DMS79 treated with DMSO at 0.1 percent for 48 hours (cell line): ENCODE data around the gene TSPAN32.
"Not testable (repeated sequence)": the region's sequence is repeated elsewhere in the genome, so short reads cannot be mapped to it uniquely, and the experiment has no call there.

Experiments used
- DNase-seq: peaks from one replicate; lab custom pipeline; 2025; lab: John Stamatoyannopoulos, UW

Gene TSPAN32

GRCh38 chr11:2316169-2316962 is 14.6 kb downstream of the TSPAN32 start:
- DNase-seq = no peak

- DNase-seq = no peak
Observed at GRCh38 chr11:2316963-2317244, 15.1 kb downstream of the TSPAN32 start.

GRCh38 chr11:2317354-2318050 is 15.7 kb downstream of the TSPAN32 start:
- no peak for DNase-seq

- no peak for DNase-seq
Observed at GRCh38 chr11:2318123-2318522, 16.3 kb downstream of the TSPAN32 start.

- DNase-seq = no peak
Observed at GRCh38 chr11:2318707-2319106, 16.9 kb downstream of the TSPAN32 start.

GRCh38 chr11:2319791-2320472 is 18.1 kb downstream of the TSPAN32 start:
- no peak for DNase-seq

GRCh38 chr11:2320568-2321310 is 18.9 kb downstream of the TSPAN32 start:
- no peak for DNase-seq

GRCh38 chr11:2321311-2321683 is 19.5 kb downstream of the TSPAN32 start:
- no peak for DNase-seq

- no peak for DNase-seq
Observed at GRCh38 chr11:2325123-2325522, 23.3 kb downstream of the TSPAN32 start.

GRCh38 chr11:2325719-2326118 is 23.9 kb downstream of the TSPAN32 start:
- no peak for DNase-seq

- no peak for DNase-seq
Observed at GRCh38 chr11:2327032-2327431, 25.2 kb downstream of the TSPAN32 start.

GRCh38 chr11:2328021-2328420 is 26.2 kb downstream of the TSPAN32 start:
- no peak for DNase-seq

- no peak for DNase-seq
Observed at GRCh38 chr11:2328656-2329354, 27.0 kb downstream of the TSPAN32 start.

GRCh38 chr11:2329551-2329950 is 27.7 kb downstream of the TSPAN32 start:
- DNase-seq = no peak

- DNase-seq = no peak
Observed at GRCh38 chr11:2330696-2331095, 28.9 kb downstream of the TSPAN32 start.

GRCh38 chr11:2331404-2331803 is 29.6 kb downstream of the TSPAN32 start:
- no peak for DNase-seq

GRCh38 chr11:2332569-2332968 is 30.8 kb downstream of the TSPAN32 start:
- not testable (repeated sequence) for DNase-seq

- DNase-seq = not testable (repeated sequence)
Observed at GRCh38 chr11:2333486-2334205, 31.8 kb downstream of the TSPAN32 start.

- DNase-seq = not testable (repeated sequence)
Observed at GRCh38 chr11:2335286-2335685, 33.5 kb downstream of the TSPAN32 start.

GRCh38 chr11:2338760-2339159 is 36.9 kb downstream of the TSPAN32 start:
- not testable (repeated sequence) for DNase-seq

GRCh38 chr11:2342557-2342956 is 40.7 kb downstream of the TSPAN32 start:
- no peak for DNase-seq
